RWPE2 (cell line): ENCODE results near the gene DNAI2.

Experiments
- ATAC-seq: fragments of 200-7000 bp; cut with Tn5 transposase; 3 replicates; pipeline ENCODE4 v1.9.1; 2021; ENCODE audit warnings: low read depth
- DNase-seq: peaks from one replicate; pipeline ENCODE4 v3.0.0-alpha.2; 2020; ENCODE audit warnings: low spot score
- H3K27ac ChIP-seq: fragments of 450-650 bp; 2 replicates; pipeline ENCODE4 v1.5.1; 2017; ENCODE audit warnings: mild to moderate bottlenecking; ENCODE audit not compliant: poor library complexity, severe bottlenecking
- H3K27me3 ChIP-seq: fragments of 250-450 bp; sonication (Bioruptor Pico); 2 replicates; pipeline ENCODE4 v1.5.1; 2021; ENCODE audit warnings: mild to moderate bottlenecking, moderate library complexity; ENCODE audit not compliant: insufficient read depth, poor library complexity, severe bottlenecking
- H3K36me3 ChIP-seq: fragments of 250-450 bp; sonication (Bioruptor Pico); 2 replicates; pipeline ENCODE4 v1.5.1; 2020; ENCODE audit warnings: low read depth, mild to moderate bottlenecking, moderate library complexity
- H3K4me1 ChIP-seq: fragments of 250-450 bp; sonication (Bioruptor Pico); 2 replicates; pipeline ENCODE4 v1.5.1; 2021; ENCODE audit warnings: mild to moderate bottlenecking, moderate library complexity; ENCODE audit not compliant: insufficient read depth, poor library complexity, severe bottlenecking
- H3K4me3 ChIP-seq: fragments of 250-450 bp; sonication (Bioruptor Pico); 2 replicates; pipeline ENCODE4 v1.5.1; 2021; ENCODE audit warnings: mild to moderate bottlenecking, moderate library complexity; ENCODE audit not compliant: severe bottlenecking
- H3K9me3 ChIP-seq: fragments of 250-450 bp; sonication (Bioruptor Pico); 2 replicates; pipeline ENCODE4 v1.5.1; 2021; ENCODE audit warnings: mild to moderate bottlenecking, moderate library complexity; ENCODE audit not compliant: severe bottlenecking
- CTCF ChIP-seq: fragments of 450-650 bp; IDR thresholded peaks from one replicate; pipeline ENCODE4 v1.5.1; 2017; ENCODE audit warnings: mild to moderate bottlenecking, moderate library complexity; ENCODE audit not compliant: poor library complexity, severe bottlenecking

DNAI2 gene

GRCh38 chr17:74339537-74340195 is 65.6 kb downstream of the DNAI2 start:
- no peak for DNase-seq
- H3K9me3 ChIP-seq, result no peaks in the 10 kb centered on the region
- H3K4me3 ChIP-seq, result no peak overlapping the region
- no peaks in the 10 kb centered on the region for H3K4me1 ChIP-seq
- H3K27ac ChIP-seq, result no peak overlapping the region
- no peak for ATAC-seq
- H3K36me3 ChIP-seq, result no peaks in the 10 kb centered on the region
- TF ChIP-seq CTCF, result no peak
- H3K27me3 ChIP-seq, result no peaks in the 10 kb centered on the region

GRCh38 chr17:74340470-74341023 is 66.5 kb downstream of the DNAI2 start:
- no peak for TF ChIP-seq CTCF
- H3K4me1 ChIP-seq, result peaks cover 3% of the 10 kb centered on the region
- no peak overlapping the region for H3K4me3 ChIP-seq
- DNase-seq (no peak), ATAC-seq (no peak)
- no peaks in the 10 kb centered on the region for H3K9me3 ChIP-seq
- no peak overlapping the region for H3K27ac ChIP-seq
- no peaks in the 10 kb centered on the region for H3K27me3 ChIP-seq
- no peaks in the 10 kb centered on the region for H3K36me3 ChIP-seq

- Histone ChIP-seq H3K27me3 (no peaks in the 10 kb centered on the region), H3K4me1 (peaks cover 7% of the 10 kb centered on the region), H3K9me3 (no peaks in the 10 kb centered on the region), H3K4me3 (no peak overlapping the region), H3K27ac (no peak overlapping the region), H3K36me3 (no peaks in the 10 kb centered on the region)
- no peak for DNase-seq
- no peak for TF ChIP-seq CTCF
- ATAC-seq, result no peak
These were observed 68.2 kb downstream of the DNAI2 start for GRCh38 chr17:74342224-74342623.

GRCh38 chr17:74343121-74343520 is 69.1 kb downstream of the DNAI2 start:
- no peak overlapping the region for H3K27ac ChIP-seq
- H3K4me3 ChIP-seq, result no peak overlapping the region
- no peak for ATAC-seq
- no peaks in the 10 kb centered on the region for H3K36me3 ChIP-seq
- H3K4me1 ChIP-seq, result peaks cover 7% of the 10 kb centered on the region
- DNase-seq, result no peak
- no peaks in the 10 kb centered on the region for H3K9me3 ChIP-seq
- TF ChIP-seq CTCF, result no peak
- peaks cover under 1% of the 10 kb centered on the region for H3K27me3 ChIP-seq
